GM12892 (cell line): ENCODE data around the gene AURKAIP1.

ENCODE experiments used
- POLR2A ChIP-seq: IDR thresholded peaks from 2 replicates; pipeline ENCODE4 v1.6.1; 2011; ENCODE audit warnings: low read depth, low read length, control low read depth
- POLR2AphosphoS5 ChIP-seq: IDR thresholded peaks from 2 replicates; pipeline ENCODE4 v1.6.1; 2011; ENCODE audit warnings: low read depth, low read length, control low read depth

GRCh38 chr1:1391225-1391624 lies 16.2 kb upstream of the AURKAIP1 start:
- TF ChIP-seq POLR2A: no peak
- TF ChIP-seq POLR2AphosphoS5: no peak
